HAP-1 (cell line): Measurements from ENCODE around the gene PRAMEF1.
"Not testable (repeated sequence)": the region's sequence is repeated elsewhere in the genome, so short reads cannot be mapped to it uniquely, and the experiment has no call there.

Experiments
- DNase-seq, 2 experiments: peaks; one replicate each; pipeline ENCODE4 v3.0.0-alpha.2; 2016 to 2020; ENCODE audit warnings: low spot score in 2 of 2
- H3K27me3 ChIP-seq: fragments of 250-450 bp; sonication (Bioruptor Pico); 2 replicates; pipeline ENCODE4 v1.5.1; 2020; ENCODE audit warnings: low read depth, mild to moderate bottlenecking, moderate library complexity
- H3K36me3 ChIP-seq: fragments of 250-450 bp; sonication (Bioruptor Pico); replicated peaks from 2 replicates; pipeline ENCODE4 v1.5.1; 2020; ENCODE audit warnings: mild to moderate bottlenecking
- H3K4me1 ChIP-seq: fragments of 250-450 bp; sonication (Bioruptor Pico); 2 replicates; pipeline ENCODE4 v1.5.1; 2020; ENCODE audit warnings: mild to moderate bottlenecking
- H3K4me3 ChIP-seq: fragments of 250-450 bp; sonication (Bioruptor Pico); 2 replicates; pipeline ENCODE4 v1.5.1; 2020; ENCODE audit warnings: mild to moderate bottlenecking, moderate library complexity
- H3K9me3 ChIP-seq: fragments of 250-450 bp; sonication (Bioruptor Pico); 2 replicates; pipeline ENCODE4 v1.5.1; 2020; ENCODE audit warnings: mild to moderate bottlenecking, moderate library complexity
- in situ Hi-C: fragments of 300-500 bp; cut with MboI; formaldehyde crosslinking; loops from 3 replicates; pipeline ENCODE4 v1.14.3; 2020; ENCODE audit warnings: low sequenced_read_pairs, inconsistent platforms, mixed read lengths

PRAMEF1 gene, protein sequence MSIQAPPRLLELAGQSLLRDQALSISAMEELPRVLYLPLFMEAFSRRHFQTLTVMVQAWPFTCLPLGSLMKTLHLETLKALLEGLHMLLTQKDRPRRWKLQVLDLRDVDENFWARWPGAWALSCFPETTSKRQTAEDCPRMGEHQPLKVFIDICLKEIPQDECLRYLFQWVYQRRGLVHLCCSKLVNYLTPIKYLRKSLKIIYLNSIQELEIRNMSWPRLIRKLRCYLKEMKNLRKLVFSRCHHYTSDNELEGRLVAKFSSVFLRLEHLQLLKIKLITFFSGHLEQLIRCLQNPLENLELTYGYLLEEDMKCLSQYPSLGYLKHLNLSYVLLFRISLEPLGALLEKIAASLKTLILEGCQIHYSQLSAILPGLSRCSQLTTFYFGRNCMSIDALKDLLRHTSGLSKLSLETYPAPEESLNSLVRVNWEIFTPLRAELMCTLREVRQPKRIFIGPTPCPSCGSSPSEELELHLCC

DNA sequence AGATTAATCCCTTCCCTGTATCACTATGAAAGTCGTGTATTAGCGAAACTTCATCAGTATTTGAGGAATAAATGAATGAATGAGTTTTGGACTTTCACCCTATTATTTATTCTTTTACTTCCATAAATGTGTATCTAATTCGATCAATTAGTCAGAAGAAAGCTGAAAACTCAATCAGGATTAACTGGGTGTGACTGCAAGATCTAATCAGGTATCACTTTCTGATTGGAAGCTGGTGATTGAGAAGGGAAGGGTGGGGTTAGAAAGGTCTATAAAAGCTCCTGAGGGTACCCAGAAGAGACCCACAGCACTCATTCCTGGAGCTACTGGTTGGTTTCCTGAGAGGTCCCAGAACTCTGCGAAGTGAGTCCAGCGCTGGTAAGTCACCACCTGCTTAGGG is at the start of gene PRAMEF1:
PRAMEF1 (plus strand) TSS at position 301 of the 400 bp plus-strand sequence. CDS start 1,831 bp downstream, outside the sequence.
- DNase-seq, H3K4me3 ChIP-seq, H3K9me3 ChIP-seq, H3K27me3 ChIP-seq, H3K4me1 ChIP-seq, H3K36me3 ChIP-seq: not testable (repeated sequence)
- in situ Hi-C loops: loop anchor here (25.0 kb wide), 1 partner anchor 679 kb away; no protein-coding TSS in a partner anchor

DNA sequence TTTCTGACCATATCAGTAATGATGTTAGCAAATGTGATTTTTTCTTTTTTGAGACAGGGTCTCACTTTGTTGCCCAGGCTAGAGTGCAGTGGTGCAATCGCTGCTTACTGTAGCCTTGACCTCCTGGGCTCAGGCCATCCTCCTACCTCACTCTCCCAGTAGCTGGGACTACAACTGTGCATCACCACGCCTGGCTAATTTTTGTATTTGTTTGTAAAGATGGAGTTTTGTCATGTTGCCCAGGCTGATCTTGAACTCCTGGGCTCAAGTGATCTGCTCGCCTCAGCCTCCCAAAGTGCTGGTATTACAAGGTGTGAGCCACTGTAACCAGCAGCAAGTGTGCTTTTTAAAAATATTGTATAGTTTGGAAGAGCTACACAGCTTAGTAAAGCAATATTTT is 49.3 kb upstream of the PRAMEF1 start:
- in situ Hi-C loops: no loop called here
- Histone ChIP-seq H3K4me3 (no peak overlapping the region), H3K27me3 (no peaks in the 10 kb centered on the region; the same call in 1 of the 2 replicates), H3K4me1 (no peaks in the 10 kb centered on the region), H3K9me3 (no peaks in the 10 kb centered on the region), H3K36me3 (no peaks in the 10 kb centered on the region)
- no peak for DNase-seq

DNA sequence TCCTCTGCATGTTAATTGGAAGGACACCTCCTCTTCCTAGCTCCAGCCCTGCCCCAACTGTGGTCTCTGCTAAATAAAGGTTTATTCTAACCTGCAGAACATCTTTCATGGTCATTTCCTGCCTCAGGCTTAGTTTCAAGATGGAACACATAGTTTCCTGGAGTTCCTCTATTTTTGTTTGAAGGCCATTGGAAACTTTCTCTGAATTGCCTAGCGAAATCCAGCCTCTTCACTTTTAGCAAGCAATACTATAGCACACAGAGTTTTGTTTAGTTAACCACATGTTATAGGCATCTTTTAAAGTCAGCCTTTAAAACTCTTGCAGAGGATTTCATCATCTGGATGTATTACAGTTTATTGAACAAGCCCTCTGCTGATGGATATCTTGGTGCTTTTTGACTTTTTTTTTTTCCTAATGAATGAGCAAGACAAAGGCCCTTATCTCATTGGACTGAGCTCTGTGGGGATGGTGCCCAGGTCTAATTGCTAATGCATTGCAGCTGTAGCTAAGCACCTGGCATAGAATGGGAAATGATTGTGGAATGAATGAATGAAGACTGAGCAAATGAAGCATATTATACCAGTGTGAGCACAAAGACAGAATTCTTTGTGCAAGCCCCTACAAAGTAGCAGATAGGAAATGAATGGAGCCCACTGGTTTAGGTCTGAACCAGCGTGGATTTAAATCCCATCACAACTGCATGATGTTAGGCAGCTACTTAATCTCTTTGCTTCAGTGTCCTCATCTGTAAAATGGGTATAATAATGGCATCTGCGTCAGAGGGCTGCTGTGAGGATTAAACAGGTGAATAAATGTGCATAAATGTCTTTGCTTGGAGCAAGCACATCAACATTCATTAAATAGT is 45.8 kb upstream of the PRAMEF1 start:
- in situ Hi-C loops: no loop called here
- H3K4me3 ChIP-seq: no peak overlapping the region
- no peaks in the 10 kb centered on the region for H3K4me1 ChIP-seq
- no peak for DNase-seq
- peaks cover 4% of the 10 kb centered on the region; the same call in 1 of the 2 replicates for H3K9me3 ChIP-seq
- H3K27me3 ChIP-seq: no peaks in the 10 kb centered on the region; the same call in 1 of the 2 replicates
- H3K36me3 ChIP-seq: no peaks in the 10 kb centered on the region

DNA sequence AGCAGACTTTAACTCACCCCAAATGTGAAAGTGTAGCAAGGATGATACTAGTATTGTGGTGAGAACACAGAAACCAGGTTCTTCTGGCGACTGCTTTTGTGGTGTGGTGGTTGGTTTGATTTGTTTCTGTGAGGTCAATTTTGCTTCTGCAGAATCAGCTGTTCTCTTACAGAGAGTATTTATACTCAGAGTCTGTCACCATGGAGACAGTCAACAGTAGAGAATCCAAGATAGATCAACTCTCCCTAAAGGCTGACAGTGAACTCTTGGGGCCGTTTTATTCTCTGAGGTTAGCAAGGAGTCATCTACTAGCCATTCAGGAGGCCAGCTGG is 45.2 kb upstream of the PRAMEF1 start, which contains the start of gene CFAP107:
CFAP107 (plus strand) TSS at position 209 of the 332 bp plus-strand sequence. CDS start 231 bp downstream, outside the sequence.
- H3K27me3 ChIP-seq: no peaks in the 10 kb centered on the region; the same call in 1 of the 2 replicates
- in situ Hi-C loops: no loop called here
- no peaks in the 10 kb centered on the region for H3K36me3 ChIP-seq
- no peaks in the 10 kb centered on the region for H3K4me1 ChIP-seq
- peaks cover 4% of the 10 kb centered on the region; the same call in 1 of the 2 replicates for H3K9me3 ChIP-seq
- DNase-seq: no peak
- H3K4me3 ChIP-seq: no peak within 1 kb of the TSS

DNA sequence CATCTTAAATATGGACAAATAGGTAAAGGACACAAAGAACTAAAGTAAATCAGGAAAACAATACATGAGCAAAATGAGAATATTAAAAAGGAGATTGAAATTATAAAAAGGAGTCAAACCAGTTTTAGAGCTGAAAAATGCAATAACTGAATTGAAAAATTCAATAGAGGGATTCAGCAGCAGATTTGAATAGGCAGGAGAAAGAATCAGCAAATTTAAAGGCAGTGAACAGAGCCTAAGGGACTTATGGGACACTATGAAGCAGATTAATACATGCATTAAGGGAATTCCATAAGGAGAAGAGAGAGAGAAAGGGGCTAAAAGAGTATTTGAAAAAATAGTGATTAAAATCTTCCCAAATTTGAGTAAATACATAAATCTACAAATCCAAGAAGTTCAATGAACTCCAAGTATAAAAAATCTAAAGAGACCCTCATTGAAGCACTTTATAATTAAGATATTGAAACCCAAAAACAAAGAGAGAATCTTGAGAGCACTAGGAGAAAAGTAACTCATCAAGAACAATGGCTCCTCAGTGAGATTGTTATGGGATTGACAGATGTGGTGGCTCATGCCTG is 42.3 kb upstream of the PRAMEF1 start:
- Histone ChIP-seq H3K4me3 (no peak overlapping the region), H3K36me3 (no peaks in the 10 kb centered on the region)
- in situ Hi-C loops: no loop called here

DNA sequence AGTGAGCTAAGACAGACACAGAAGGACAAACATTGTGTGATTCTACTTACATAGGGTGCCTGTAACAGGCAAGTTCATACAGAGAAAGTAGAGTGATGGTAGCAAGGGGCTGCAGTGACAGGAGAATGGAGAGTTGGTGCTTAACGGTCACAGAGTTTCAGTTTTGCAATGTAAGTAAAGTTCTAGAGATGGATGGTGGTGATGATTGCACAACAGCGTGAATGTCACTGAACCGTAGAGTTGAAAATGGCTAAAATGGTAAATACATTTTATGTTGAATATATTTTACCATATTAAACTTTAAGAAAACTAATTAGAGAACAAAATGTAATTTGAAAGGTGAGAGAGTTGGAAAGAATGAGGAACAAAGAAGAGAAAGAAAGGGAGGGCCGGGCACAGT is 36.5 kb upstream of the PRAMEF1 start:
- no peak for DNase-seq
- in situ Hi-C loops: no loop called here
- H3K4me3 ChIP-seq: no peak overlapping the region
- peaks cover 6% of the 10 kb centered on the region for H3K27me3 ChIP-seq
- no peaks in the 10 kb centered on the region for H3K4me1 ChIP-seq
- no peaks in the 10 kb centered on the region; the same call in 1 of the 2 replicates for H3K9me3 ChIP-seq
- H3K36me3 ChIP-seq: no peaks in the 10 kb centered on the region

More for the DNA sequence above, 42.3 kb upstream of the PRAMEF1 start:
- DNase-seq: no peak
- H3K4me1 ChIP-seq: no peaks in the 10 kb centered on the region
- H3K27me3 ChIP-seq: peaks cover 3% of the 10 kb centered on the region
- H3K9me3 ChIP-seq: peaks cover 4% of the 10 kb centered on the region; the same call in 1 of the 2 replicates

DNA sequence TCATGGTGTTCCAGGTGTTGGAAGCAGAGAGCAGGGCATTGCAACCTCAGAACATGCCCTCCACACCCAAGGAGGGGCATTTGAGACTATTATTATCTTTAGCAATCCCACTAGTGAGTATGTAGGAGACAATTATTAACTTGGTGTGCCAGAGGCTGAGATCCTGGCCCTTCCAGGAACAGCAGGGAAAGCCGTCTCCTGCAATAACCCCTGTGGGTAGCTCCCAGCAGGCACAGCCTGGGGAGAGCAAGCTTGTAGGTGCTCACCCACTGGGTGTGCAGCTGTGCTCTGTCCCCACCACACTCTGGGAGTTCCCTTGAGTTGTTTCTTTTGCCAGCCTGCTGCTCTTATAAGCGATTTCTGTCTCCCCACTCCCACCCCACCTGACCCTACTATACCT is 34.9 kb upstream of the PRAMEF1 start:
- Histone ChIP-seq H3K27me3 (peaks cover 6% of the 10 kb centered on the region), H3K4me3 (no peak overlapping the region), H3K9me3 (no peaks in the 10 kb centered on the region), H3K36me3 (no peaks in the 10 kb centered on the region), H3K4me1 (no peaks in the 10 kb centered on the region)
- no peak for DNase-seq
- in situ Hi-C loops: no loop called here

DNA sequence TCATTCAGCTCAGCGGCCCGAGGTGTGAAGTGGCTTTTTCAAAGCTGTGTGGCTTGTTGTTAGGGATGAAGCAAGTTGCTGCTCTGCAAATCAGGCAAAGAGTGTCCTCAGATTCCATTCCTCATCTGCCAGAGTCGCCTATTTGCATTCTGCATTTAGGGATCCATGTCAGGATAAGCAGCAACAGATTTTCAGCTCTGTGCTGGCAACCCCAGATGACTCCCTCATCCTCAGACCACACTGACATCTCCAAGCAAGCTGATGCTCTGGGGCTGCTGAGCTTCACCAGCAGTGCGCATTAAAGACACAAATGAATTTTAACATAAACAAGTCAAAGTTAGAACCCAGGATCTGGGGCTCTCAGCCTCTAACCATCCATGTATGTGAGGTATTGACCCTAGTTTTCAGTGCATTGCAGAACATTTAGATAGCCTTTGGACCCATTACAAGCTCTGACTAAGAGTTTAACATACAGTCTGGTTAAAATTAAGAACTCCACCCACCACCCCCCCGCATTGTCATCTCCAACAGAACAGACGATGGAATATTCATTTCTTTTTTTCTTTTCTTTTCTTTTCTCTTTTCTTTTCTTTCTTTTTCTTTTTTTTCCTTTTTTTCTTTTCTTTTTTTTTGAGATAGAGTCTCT is 34.3 kb upstream of the PRAMEF1 start:
- no peak for DNase-seq
- Histone ChIP-seq H3K27me3 (peaks cover 6% of the 10 kb centered on the region), H3K36me3 (no peaks in the 10 kb centered on the region), H3K9me3 (no peaks in the 10 kb centered on the region), H3K4me1 (no peaks in the 10 kb centered on the region), H3K4me3 (no peak overlapping the region)
- in situ Hi-C loops: no loop called here

DNA sequence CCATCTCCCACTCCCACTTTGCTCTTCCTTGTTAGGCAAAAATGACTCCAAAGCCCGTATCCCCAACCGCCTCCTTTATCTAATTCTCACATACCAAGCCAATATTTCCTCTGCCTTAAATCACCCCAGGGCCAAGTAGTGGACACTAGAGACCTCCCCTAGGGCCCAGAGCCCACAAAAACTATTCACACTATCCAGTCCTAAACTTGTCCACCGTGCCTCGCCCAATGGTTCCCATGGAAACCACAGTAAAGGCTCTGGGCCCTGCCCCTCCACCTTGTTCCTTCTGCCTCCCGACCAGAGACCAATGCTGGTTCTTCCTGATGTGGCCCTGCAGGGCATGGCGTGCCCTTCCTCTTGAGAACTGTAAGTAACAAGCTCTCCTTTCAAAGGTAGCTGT is 33.4 kb upstream of the PRAMEF1 start:
- H3K4me3 ChIP-seq: no peak overlapping the region
- in situ Hi-C loops: no loop called here
- no peak for DNase-seq
- H3K27me3 ChIP-seq: peaks cover 6% of the 10 kb centered on the region
- H3K36me3 ChIP-seq: no peaks in the 10 kb centered on the region
- H3K4me1 ChIP-seq: no peaks in the 10 kb centered on the region
- H3K9me3 ChIP-seq: no peaks in the 10 kb centered on the region

DNA sequence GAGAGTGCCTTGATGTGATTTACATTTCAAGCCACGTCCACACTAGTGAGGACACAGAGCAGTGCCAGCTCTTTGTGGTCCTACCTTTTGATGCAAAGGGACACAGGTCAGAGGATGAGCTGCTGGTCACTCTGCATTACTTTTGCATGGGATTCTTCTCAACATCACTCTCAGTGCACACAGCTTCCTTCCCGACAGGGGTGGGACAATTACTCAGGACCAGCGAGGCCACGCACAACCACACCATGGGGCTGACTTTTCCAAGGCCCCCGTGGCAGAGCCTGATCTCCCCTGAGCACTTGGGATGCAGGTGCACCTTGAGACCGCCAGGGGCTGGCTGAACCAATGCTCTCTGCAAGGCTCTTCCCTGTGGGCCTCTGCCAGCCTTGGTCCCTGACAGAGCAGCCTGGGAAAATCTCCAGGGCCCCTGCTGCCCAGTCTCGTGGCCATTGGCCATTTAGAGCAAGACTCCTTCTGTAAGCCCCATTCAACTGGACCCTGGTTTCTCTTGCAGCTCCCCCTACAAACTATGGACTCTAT is 30.9 kb upstream of the PRAMEF1 start:
- H3K9me3 ChIP-seq: no peaks in the 10 kb centered on the region
- H3K4me1 ChIP-seq: no peaks in the 10 kb centered on the region
- no peaks in the 10 kb centered on the region for H3K36me3 ChIP-seq
- no peaks in the 10 kb centered on the region; the same call in none of the 2 replicates for H3K27me3 ChIP-seq
- H3K4me3 ChIP-seq: no peak overlapping the region
- in situ Hi-C loops: no loop called here
- peak in 1 of 2 experiments; percentile 36 for DNase-seq

DNA sequence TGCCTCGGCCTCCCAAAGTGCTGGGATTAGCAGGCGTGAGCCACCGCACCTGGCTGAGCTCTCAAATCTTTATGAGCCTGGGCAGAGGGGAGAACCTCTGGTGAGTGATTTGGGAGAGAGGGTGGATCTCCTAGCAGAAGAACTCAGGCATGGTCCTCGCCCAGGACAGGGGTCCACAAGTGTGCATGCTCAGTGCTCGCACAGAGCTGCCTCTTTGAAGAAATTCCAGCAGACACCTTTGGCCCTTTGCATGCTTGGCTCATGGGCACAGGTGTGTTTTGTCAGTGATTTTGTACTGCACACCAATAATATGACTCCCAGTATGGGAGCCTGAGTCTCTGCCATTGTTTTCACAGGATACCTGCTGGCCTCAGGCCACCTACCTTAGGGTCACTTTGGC is 29.4 kb upstream of the PRAMEF1 start:
- Histone ChIP-seq H3K36me3 (no peaks in the 10 kb centered on the region), H3K4me1 (no peaks in the 10 kb centered on the region), H3K27me3 (no peaks in the 10 kb centered on the region; the same call in none of the 2 replicates), H3K4me3 (no peak overlapping the region), H3K9me3 (no peaks in the 10 kb centered on the region)
- DNase-seq: no peak
- in situ Hi-C loops: no loop called here

DNA sequence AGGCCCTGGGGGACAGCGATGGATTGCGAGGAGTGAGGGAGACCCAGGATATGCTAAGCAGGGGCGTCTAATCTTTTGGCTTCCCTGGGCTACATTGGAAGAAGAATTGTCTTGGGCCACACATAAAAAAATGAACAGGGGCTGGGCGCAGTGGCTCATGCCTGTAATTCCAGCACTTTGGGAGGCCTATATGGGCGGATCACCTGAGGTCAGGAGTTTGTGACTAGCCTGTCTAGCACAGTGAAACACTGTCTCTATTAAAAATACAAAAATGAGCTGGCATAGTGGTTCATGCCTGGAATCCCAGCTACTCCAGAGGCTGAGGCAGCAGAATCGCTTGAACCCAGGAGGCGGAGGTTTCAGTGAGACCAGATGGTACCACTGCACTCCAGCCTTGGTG is 28.4 kb upstream of the PRAMEF1 start:
- H3K36me3 ChIP-seq: no peaks in the 10 kb centered on the region
- H3K9me3 ChIP-seq: no peaks in the 10 kb centered on the region
- no peak for DNase-seq
- H3K4me1 ChIP-seq: no peaks in the 10 kb centered on the region
- H3K27me3 ChIP-seq: peaks cover 3% of the 10 kb centered on the region; the same call in 1 of the 2 replicates
- no peak overlapping the region for H3K4me3 ChIP-seq
- in situ Hi-C loops: no loop called here

DNA sequence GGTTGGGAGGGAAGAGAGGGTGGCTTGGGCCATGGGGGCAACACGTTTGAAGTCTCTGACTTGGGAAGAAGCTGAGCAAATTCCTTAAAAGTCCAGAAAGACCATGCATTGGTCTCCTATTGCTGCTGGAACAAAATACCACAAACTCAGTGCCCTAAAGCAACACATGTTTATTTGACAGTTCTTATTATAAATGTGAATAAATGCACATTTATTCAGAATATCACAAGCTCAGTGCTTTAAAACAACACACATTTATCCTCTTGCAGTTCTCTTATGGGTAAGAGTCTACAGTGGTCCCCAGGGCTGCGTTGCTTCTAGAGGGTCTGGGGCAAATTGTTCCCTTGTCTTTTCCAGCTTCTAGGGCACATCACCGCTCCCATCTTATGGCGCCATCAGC is 27.7 kb upstream of the PRAMEF1 start:
- Histone ChIP-seq H3K27me3 (peaks cover 3% of the 10 kb centered on the region; the same call in 1 of the 2 replicates), H3K4me3 (no peak overlapping the region)

More for the DNA sequence above, 27.7 kb upstream of the PRAMEF1 start:
- no peaks in the 10 kb centered on the region for H3K9me3 ChIP-seq
- DNase-seq: no peak
- H3K36me3 ChIP-seq: no peaks in the 10 kb centered on the region
- no peaks in the 10 kb centered on the region for H3K4me1 ChIP-seq
- in situ Hi-C loops: no loop called here
